Upper lobe of left lung (tissue), 4 donors: ENCODE data around the gene DIAPH2.

ENCODE experiments used
- EP300 ChIP-seq, 4 donors: sonication (generic); formaldehyde crosslinking; IDR thresholded peaks; one replicate each; pipeline ENCODE4 v1.5.1; 2017; ENCODE audit warnings: antibody characterized with exemption in 4 of 4, control low read depth in 2 of 4
- POLR2AphosphoS5 ChIP-seq, 2 donors: sonication (generic); formaldehyde crosslinking; IDR thresholded peaks; one replicate each; pipeline ENCODE4 v1.5.1; 2017; ENCODE audit warnings: antibody characterized with exemption in 2 of 2
- TF ChIP-seq, protein P1 (sequence below), 6 experiments: fragments of 450-650 bp in 4 of 6; fragments of 200-600 bp in 2 of 6; sonication (generic) in 2 of 6; IDR thresholded peaks; one replicate each; pipeline ENCODE4 v1.5.1; 2016 to 2019; ENCODE audit warnings: antibody characterized with exemption in 6 of 6

DNA sequence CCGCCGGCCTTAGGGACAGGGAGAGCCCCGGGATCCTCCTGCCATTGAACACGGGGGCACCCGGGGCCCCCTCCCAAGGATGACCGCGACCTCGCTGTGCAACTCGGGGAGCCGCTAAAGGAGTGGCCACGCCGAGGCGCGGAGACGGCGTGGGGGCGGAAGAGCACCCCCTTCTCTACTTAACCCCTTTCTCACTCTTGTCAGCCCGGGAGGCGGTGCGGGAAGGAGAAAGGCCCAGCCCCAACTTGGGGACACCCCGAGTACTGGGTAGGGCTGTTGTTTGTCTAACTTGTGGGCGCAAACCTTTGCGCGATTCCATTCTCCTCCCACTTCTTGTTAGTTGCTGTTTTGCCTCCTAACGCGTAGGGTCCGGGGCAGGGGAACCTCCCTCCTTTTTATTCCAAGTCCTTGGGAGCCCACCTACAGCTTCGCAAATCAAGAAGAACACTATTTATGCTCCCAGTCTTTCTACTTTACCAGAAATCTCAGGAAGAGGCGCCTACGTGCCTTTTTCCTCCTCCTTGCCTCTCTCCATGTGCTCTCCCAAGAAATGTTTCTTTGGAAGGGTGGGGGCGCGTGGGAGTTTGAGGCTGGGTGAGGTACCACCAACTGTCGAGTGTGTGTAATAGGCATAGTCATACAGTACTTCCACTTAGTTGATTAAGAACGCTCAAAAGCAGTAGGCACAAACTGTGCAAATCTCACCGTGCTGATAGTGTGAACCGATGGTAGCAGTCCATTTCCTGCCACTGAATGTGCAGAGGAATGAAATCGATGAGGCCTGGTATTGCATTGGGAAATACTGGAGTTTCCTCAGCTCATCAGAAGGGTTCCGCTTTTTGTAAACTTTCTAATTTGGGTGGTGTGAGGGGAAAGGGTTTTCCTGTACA, 813 bp downstream of the DIAPH2 start:
- TF ChIP-seq, protein P1, sequence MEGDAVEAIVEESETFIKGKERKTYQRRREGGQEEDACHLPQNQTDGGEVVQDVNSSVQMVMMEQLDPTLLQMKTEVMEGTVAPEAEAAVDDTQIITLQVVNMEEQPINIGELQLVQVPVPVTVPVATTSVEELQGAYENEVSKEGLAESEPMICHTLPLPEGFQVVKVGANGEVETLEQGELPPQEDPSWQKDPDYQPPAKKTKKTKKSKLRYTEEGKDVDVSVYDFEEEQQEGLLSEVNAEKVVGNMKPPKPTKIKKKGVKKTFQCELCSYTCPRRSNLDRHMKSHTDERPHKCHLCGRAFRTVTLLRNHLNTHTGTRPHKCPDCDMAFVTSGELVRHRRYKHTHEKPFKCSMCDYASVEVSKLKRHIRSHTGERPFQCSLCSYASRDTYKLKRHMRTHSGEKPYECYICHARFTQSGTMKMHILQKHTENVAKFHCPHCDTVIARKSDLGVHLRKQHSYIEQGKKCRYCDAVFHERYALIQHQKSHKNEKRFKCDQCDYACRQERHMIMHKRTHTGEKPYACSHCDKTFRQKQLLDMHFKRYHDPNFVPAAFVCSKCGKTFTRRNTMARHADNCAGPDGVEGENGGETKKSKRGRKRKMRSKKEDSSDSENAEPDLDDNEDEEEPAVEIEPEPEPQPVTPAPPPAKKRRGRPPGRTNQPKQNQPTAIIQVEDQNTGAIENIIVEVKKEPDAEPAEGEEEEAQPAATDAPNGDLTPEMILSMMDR (IDR thresholded peaks at IDR 0.05), result no peak
- TF ChIP-seq EP300 (IDR thresholded peaks at IDR 0.05) (no peak), POLR2AphosphoS5 (IDR thresholded peaks at IDR 0.05) (no peak)
